Inflammatory macrophage (primary cell): ENCODE measurements around the gene EPB41L4B.

ENCODE experiments used
- DNase-seq, 2 donors: peaks; one replicate each; pipeline ENCODE4 v3.0.0-alpha.2; 2020 to 2022

Gene EPB41L4B

GRCh38 chr9:109269081-109269480 is 51.8 kb downstream of the EPB41L4B start:
- DNase-seq: no peak

- DNase-seq: no peak
Measured at GRCh38 chr9:109267555-109267954, 53.3 kb downstream of the EPB41L4B start.

- no peak for DNase-seq
Measured at GRCh38 chr9:109264877-109265587, 55.8 kb downstream of the EPB41L4B start.

- DNase-seq: no peak
Measured at GRCh38 chr9:109263358-109263757, 57.5 kb downstream of the EPB41L4B start.

- DNase-seq: no peak
Measured at GRCh38 chr9:109258481-109259302, 62.2 kb downstream of the EPB41L4B start.

- DNase-seq: no peak
Measured at GRCh38 chr9:109256336-109256735, 64.5 kb downstream of the EPB41L4B start.

- DNase-seq: no peak
Measured at GRCh38 chr9:109255394-109255793, 65.5 kb downstream of the EPB41L4B start.

- DNase-seq: peak in 1 of 2 donors; percentile 7
Measured at GRCh38 chr9:109254317-109254716, 66.5 kb downstream of the EPB41L4B start.

GRCh38 chr9:109253637-109254284 is 67.1 kb downstream of the EPB41L4B start:
- DNase-seq: no peak

- no peak for DNase-seq
Measured at GRCh38 chr9:109253241-109253636, 67.6 kb downstream of the EPB41L4B start.

GRCh38 chr9:109252291-109252690 is 68.6 kb downstream of the EPB41L4B start:
- DNase-seq: no peak

GRCh38 chr9:109251776-109252106 is 69.1 kb downstream of the EPB41L4B start:
- no peak for DNase-seq

- peak; percentile 3 to 38 for DNase-seq
Measured at GRCh38 chr9:109251080-109251775, 69.6 kb downstream of the EPB41L4B start.

- DNase-seq: no peak
Measured at GRCh38 chr9:109250771-109251079, 70.1 kb downstream of the EPB41L4B start.

- DNase-seq: no peak
Measured at GRCh38 chr9:109250311-109250741, 70.5 kb downstream of the EPB41L4B start.

- no peak for DNase-seq
Measured at GRCh38 chr9:109249615-109250014, 71.2 kb downstream of the EPB41L4B start.

GRCh38 chr9:109248133-109248581 is 72.7 kb downstream of the EPB41L4B start:
- DNase-seq: no peak

GRCh38 chr9:109247228-109247627 is 73.6 kb downstream of the EPB41L4B start:
- no peak for DNase-seq

GRCh38 chr9:109246533-109246932 is 74.3 kb downstream of the EPB41L4B start:
- DNase-seq: no peak

GRCh38 chr9:109245310-109245897 is 75.5 kb downstream of the EPB41L4B start:
- DNase-seq: no peak

GRCh38 chr9:109244179-109245132 is 76.4 kb downstream of the EPB41L4B start:
- peak; percentile 56 to 63 for DNase-seq
